HL-60 (cell line): Measurements from ENCODE around the gene ZSWIM6.

Source experiments
- CTCF ChIP-seq: IDR thresholded peaks from one replicate; pipeline ENCODE4 v1.5.1; 2011; ENCODE audit warnings: low read length, control low read depth, inconsistent platforms; ENCODE audit not compliant: insufficient read depth
- REST ChIP-seq: IDR thresholded peaks from 2 replicates; pipeline ENCODE4 v1.6.1; 2012; ENCODE audit warnings: low read depth; ENCODE audit not compliant: insufficient replicate concordance

GRCh38 chr5:61461926-61462325 lies 129.9 kb downstream of the ZSWIM6 start:
- TF ChIP-seq REST (no peak), CTCF (no peak)
